ENCODE results near the gene CCDC146. TPM values are rescaled to one million over a fixed set of nuclear protein-coding genes. Genes with fewer than 3 reads are reported as not detected.
"Not testable (repeated sequence)": the region's sequence is repeated elsewhere in the genome, so short reads cannot be mapped to it uniquely, and the experiment has no call there.

CCDC146 gene
- polyA plus RNA-seq, 1 donor: 9.6 TPM

DNA sequence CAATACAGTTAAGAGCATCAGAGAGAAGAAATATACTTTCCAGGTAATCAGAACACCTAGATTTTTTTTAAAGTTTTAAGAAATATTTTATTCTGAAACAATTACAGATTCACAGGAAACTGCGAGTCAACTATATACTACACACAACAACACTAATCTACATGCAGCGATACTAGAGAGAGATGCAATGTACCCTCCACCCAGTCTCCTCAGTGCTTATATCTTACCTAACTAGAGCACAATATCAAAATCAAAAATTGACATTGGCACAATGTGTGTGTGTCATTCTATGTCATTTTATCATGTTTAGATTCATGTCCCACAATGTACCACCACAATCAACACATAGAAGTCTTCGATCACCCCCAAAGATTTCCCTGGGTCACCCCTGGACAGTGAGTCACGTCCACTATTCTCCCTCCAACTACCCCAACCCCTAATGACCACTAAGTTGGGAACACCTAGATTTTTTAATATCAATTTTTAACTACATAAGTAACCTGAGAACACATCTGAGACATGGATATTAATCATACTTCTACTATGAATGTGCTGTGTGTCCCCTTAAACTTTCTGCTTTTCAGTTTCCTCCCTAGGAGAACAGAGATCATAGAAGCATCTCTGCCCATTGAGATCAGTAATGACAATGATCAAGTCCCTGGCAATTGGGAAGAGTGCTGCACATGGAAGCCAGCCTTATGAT, 207.2 kb downstream of the CCDC146 start:
- DNase-seq (ENCODE audit: low read depth): no peak

DNA sequence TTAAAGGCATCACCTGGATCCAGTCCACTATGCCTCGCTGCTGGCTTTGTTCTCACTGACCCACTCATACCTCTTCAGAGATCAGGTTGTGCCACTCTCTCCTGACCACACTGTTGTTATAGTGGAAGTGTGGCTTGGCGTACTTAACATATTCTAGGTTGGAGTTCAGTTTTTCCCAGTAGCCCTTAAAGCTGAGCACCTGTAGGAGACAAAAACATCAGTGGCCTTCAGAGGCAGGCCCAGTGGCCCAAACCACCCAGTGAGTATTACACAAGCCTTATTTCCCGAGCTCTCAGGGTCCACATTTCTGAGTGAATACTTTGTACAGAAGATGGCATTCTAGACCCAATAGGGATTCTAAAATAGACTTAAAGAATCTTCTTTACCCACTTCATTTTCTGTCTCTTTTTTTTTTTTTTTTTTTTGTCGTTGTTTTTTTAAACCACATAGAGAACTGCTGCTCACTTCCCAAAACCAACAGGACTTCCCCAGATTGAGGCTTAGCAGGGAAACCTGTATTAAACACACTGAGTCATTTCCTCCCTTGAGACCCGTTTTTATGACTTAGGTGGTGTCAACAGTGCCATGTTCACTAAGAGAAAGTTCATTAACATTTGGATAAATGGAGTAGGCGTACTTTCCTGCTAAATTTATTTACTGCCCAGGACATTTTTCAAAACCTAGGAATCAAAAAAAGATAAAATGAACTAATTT, 207.9 kb downstream of the CCDC146 start:
- no peak for DNase-seq (ENCODE audit: low read depth)

DNA sequence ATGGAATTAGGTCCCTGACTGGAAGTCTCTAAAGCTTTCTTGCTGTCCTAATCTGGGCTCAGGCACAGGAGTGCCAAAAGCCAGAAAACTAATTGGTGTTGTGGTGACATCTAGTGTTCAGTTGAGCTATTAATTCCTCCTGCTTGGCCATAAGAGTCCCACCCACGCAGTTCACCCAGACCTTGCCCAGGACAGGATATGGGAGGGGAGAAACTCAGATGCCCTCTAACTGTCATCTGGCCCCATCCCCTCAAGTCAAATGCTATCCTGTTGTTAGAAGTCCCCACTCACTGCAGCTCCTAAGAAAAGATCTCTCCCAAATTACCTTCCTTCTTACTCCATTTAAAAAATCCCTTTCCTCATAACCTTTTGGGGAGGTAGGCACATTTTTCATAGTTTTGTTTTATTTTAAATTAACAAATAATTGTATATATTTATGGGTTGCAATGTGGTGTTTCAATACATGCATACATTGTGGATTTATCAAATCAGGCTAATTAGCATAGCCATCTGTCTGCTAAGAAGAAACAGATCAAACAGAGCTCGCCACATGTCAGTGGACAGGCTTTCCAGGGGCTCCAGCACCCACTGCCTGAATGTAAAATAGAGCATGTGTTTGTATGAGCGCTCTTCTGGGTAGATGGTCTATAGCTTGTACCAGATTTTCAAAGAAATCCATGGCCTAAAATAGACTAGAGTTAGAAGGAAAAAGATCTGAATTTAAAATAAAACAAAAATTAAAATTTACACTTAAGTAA, 209.7 kb downstream of the CCDC146 start:
- DNase-seq (ENCODE audit: low read depth): peak; percentile 87

DNA sequence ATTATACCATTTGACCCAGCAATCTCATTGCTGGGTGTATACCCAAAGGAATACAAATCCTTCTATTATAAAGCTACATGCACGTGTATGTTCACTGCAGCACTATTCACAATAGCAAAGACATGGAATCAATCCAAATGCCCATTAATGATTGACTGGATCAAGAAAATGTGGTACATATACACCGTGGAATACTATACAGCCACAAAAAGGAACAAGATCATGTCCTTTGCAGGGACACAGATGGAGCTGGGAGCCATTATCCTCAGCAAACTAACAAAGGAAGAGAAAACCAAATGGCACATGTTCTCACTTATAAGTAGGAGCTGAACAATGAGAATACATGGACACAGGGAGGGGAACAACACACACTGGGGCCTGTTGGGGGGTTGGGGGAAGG, 211.6 kb downstream of the CCDC146 start:
- not testable (repeated sequence) for DNase-seq (ENCODE audit: low read depth)

DNA sequence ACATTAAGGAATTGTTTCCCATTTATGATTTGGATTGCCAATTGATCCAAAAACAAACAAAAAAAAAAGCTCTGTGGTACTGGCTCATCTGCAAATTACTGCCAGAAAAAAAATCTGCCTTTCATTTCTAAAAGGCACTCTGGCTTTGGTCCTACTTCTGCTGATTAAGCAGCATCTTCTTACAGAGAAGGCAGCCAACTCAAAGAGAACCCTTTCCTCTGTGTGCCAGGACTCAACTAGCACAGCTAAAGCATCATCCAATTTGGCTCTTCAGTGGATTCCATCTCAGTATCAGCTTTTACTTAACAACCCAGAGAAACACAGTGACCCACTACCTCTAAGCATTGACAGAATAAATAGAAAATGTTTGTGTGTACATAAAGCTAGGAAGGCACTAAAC, 213.2 kb downstream of the CCDC146 start:
- DNase-seq (ENCODE audit: low read depth): no peak

DNA sequence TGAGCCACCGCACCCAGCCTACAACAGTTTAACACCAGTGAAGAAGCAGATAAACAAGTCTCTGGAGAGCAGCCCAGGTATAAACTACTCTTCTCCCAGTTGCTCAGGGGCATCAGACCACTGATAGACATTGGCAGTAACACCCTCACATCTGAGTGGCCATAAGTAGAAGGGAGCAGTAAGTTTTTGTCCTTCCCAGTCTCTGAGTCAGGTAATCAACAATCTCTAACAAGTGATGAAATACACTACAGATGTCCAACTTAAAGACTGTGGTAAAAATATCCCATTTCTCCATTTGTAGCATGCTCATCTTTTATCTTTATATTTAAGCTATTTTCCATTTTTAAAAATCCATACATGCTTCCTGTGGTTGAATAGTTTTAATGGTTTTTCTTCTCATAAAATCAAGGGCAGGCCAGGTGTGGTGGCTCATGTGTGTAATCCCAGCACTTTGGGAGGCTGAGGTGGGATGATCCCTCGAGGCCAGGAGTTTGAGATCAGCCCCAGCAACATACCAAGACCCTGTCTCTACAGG, 215.1 kb downstream of the CCDC146 start:
- no peak for DNase-seq (ENCODE audit: low read depth)

DNA sequence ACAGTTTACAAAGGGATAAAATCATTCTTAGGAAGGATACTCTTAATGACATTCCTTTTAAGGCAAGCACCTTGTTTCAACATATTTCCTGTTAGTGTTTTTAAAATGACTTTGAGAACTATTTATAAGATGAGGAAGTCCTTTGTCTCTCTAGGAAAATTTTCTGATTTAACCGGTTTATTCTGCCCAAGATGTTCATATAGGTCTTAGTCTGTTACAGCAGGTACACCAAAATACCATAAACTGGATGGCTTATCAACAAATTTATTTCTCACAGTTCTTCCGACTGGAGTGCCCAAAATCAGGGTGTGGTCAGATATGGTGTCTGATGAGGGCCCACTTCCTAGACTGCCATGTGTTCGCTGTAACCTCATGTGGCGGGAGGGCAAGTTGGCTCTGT, 215.8 kb downstream of the CCDC146 start:
- DNase-seq (ENCODE audit: low read depth): no peak

DNA sequence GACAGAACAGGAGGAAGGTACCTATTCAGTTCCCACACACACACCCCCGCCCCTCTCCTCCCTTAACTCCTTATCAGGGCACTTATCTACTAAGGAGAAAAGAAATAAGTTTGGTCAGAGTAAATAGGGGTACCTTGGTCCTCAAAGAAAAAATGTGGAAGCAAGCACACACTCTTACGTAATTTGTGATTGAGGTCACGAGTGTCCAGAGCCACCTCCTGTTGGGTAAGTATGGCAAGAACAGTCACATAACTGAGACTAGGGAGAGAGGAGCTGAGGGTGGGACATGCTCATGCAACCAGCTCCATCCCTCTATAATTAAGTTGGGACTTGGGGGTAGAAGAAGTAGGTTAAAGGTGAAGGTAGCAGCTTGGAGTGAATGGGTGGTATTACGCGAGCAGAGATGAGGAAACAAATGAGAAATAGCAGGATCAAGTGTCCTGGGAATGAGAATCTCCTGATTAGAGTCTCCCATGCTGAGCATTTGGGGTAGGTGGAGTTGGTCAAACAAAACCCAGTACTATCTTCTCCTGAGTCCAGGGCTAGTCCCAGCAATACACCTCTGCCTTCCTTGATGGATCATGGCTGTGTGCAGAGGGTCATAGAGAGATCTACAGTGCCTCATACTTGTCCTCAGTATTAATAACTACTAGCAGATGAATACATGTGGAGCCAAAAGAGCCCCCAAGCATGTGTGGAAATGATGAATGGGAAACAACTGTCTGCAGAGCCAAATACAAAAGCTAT, 216.6 kb downstream of the CCDC146 start:
- DNase-seq (ENCODE audit: low read depth): no peak

DNA sequence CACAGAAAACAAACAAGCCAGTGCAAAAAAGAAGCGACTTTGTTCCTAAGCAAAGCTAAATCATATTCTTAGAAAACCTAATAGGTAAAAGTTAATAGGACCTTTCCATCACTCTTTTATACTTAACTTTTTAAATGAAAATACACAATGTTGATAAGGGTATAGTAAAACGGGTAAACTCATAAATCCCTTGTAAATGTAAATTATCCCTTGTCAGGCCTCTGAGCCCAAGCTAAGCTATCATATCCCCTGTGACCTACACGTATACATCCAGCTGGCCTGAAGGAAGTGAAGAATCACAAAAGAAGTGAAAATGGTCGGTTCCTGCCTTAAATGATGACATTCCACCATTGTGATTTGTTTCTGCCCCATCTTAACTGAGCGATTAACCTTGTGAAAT, 217.3 kb downstream of the CCDC146 start:
- no peak for DNase-seq (ENCODE audit: low read depth)

Other genes starting within 250 kb of the CCDC146 start
- not detected for gene SPDYE17, start 90.3 kb upstream of the CCDC146 start, polyA plus RNA-seq (ENCODE audit: insufficient read length)
- gene SPDYE18, start 60.1 kb upstream of the CCDC146 start, polyA plus RNA-seq (ENCODE audit: insufficient read length): 0.22 TPM
- 27.9 TPM for gene FGL2, start 77.2 kb downstream of the CCDC146 start, polyA plus RNA-seq (ENCODE audit: insufficient read length)